ENCODE results near the gene SLC16A12.
"Not testable (repeated sequence)": the region's sequence is repeated elsewhere in the genome, so short reads cannot be mapped to it uniquely, and the experiment has no call there.

Gene SLC16A12

DNA sequence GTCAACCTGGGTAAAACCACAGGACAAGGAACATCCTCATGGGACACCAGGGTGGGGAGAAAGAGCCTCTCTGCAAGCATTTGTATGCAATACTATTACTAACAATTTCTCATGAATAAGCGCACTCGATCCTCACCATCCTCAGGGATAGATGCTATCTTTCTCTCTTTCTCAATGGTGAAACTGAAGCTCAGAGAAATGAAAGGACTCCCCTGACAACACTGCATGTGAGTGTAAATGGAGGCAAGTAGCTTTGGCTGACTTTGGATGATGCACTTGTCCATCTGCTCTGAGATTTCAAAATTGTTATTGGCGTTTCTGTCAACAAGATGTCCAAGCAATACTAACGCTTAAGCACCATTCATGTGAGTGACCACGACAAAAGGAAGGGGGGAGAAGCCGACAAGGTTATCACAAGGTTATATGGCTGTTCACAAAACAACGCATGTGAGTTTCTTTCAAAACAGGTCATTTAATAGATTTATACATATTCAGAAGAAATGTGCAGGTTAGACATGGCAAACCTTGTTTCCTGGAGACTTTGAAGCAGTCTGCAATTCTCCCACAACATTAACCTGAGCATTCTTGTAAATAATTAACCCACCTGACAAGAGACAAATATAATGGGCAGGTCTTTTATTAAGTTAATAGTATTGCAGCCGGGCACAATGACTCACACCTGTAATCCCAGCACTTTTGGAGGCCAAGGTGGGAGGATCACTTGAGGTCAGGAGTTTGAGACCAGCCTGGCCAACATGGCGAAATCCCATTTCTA, 67.0 kb downstream of the SLC16A12 start:
- DNase-seq: no peak

DNA sequence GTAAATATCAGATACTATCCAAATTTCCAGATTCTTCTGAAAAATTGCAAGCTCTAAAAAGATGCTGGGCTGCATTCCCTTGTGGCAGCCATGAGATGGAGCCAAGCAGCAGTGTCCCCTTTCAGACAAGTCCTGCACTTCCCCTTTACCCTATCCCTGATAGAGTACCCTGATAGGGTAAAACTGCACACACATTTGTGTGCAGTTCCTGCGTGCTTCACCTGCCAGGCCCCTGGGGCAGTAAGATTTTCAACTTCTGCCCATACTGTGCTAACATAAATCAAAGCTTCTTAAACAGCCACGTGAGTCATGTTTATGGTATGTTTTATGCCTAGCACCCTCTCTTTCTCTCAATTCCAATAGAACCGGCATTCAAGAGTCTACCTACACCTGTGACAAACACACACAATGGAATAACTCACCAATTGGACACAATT, 68.8 kb downstream of the SLC16A12 start:
- DNase-seq: peak; percentile 3

DNA sequence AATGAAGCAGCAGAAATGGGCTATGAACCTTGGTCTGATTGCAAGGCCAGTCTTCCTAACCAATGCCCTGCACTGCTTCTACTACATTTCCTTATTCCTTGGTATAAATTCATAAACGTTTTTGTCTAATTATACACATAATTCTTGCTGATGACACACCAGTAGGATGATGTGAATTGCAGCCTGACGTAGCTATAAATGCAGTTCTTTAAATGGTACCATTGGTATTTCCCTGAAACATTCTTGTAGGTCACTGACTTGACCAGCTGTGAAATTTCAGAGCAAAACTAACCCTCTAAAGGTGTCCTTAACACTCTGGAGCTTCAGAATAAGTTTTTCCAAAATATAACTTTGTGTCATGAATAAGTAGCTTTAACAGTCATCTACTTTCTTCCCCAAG, 70.2 kb downstream of the SLC16A12 start:
- DNase-seq: no peak

DNA sequence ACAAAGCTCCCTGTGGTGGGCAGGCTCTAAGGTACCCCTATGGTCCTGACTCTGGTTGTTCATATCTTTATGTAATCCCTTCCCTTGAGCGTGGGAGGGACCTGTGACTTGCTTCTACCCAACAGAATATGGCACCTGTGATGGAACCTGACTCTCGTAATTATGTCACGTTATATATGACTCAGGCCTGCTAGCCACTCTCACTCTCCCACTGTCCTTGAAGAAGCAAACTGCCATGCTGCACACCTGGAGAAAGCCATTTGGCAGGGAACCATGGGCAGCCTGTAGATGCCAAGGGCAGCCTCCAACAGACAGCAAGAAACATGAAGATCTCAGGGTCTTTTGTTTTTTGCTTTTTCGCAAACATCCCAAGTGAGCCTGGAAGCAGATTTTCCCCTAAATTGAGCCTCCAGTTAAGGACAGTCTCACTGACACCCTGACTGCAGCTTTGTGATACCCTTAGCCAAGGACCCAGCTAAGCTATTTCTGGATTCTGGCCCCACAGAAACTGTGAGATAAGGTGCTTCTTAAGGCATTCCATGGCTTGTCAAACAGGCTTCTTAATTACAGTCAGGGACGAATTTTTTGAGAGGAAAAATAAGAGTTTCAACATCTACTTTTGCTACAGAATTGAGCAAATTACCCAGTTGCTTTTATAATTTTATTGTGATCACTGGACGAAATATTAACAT, 71.4 kb downstream of the SLC16A12 start:
- no peak for DNase-seq

DNA sequence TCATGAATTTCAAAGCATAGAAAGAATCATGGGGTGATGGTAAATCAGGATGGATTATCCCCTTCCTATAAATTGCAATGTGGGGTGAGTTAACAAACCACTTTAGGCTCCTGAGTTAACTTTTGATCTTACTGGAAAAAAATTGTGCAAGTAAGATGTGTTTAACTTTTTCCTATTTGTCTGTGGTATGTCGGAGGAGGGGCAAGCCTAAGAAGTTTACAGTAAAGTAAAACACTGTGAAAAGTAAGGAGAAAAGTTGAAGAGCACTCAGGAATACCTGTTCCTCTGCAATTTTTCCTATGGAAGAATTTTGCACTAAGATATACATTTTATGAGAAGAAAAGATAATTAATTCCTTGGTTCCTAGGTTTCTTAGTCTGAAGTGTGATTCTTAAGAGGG, 76.6 kb downstream of the SLC16A12 start:
- DNase-seq: no peak

DNA sequence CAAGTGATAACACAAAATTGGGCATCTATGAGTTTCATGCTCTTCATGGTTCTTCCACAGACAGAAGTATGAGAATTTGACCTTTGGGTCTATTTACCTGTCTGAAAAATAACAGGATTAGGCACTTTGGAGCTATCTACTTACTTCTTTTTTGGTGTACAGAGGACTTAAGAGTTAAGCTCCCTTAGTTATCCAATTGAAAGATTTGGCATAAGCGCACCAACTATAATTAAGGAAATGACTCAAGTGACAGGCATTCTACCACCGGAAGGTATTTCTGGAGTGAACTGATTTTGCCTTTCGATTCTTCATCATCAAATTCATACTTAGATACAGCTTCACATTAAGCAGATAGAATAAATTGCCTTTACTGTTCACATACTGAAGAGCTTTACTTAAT, 77.1 kb downstream of the SLC16A12 start:
- no peak for DNase-seq

DNA sequence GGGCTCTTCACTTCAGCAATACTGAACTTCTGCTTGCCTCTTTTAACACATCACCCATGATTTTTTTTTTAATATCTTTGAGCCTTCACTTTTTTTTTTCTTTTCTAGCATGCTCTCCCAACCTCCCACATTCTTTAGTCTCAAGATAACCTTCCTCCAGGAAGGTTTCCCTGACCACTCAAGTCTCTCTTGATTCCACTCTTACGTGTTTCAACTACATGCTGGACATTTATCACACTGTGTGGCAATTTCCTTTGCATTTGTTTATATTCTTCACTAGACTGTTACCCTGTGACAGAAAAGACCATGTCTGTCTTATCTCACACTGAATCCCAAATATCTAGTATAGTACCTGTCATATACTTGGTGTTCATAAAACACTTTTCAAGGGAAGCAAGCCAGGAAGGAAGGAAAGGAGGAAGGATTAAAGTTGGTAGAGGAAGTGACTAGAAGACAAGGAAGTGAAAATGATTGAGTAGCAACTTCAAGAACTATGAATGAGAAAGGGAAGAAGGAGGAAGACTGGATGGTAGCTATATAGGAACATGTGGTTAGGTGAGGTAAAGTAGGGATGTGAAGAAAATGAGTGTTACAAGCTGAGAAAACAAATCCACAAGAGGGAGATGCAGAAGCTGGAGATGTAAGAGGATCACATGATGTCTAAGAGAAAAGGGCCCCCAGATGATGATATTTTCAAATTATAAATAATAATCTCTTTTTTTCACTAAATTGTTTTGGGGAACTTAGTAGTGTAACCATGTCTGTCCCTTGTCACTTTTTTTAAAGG, 80.6 kb downstream of the SLC16A12 start:
- no peak for DNase-seq

DNA sequence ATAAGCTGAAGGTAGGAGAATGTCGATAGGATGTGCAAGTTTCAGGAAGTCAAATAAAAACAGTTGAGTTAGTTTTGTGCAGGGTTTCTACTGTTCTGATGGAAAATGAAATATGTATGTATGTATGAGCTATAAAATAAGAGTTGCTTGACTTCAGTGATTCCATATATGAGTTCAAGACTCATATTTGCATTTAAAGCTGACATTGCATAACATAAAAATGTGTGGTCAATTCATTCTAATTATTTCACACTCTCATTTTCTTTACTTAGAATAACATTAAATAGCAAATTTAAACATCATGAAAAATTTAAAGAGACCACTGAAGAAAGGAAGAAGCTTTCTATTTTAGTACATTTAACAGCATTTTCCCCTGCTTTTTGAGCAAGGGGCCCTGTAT, 83.2 kb downstream of the SLC16A12 start:
- DNase-seq: no peak

DNA sequence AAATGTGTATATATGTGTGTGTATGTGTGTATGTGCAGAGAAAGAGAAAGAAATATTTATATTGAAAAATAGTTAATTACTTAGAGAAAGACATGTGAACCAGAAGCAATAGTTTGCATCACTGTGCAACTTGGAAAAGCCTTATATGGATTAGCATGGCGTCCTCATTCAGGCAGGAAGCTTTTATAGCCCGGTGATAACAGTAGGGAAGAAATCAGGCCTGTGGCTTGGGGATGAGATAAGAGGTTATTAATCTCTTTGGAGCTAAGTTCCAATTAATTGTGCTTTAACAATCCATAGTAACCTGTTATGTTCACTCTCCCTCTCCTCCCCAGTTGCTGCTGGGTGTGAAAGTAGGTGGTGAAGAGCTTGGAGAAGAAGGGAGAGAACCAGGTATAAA, 84.5 kb downstream of the SLC16A12 start:
- no peak for DNase-seq

DNA sequence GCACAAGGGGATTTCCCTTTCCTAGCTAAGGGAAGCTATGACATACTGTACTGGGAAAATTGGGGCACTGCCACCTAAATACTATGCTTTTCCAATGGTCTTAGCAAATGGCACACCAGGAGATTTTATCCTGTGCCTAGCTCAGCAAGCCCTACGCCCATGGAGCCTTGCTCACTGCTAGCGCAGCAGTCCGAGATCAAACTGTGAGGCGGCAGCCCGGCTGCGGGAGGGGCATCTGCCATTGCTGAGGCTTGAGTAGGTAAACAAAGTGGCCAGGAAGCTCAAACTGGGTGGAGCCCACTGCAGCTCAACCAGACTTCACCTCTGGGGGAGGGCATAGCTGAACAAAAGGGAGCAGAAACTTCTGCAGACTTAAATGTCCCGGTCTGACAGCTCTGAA, 90.6 kb downstream of the SLC16A12 start:
- DNase-seq: not testable (repeated sequence)

DNA sequence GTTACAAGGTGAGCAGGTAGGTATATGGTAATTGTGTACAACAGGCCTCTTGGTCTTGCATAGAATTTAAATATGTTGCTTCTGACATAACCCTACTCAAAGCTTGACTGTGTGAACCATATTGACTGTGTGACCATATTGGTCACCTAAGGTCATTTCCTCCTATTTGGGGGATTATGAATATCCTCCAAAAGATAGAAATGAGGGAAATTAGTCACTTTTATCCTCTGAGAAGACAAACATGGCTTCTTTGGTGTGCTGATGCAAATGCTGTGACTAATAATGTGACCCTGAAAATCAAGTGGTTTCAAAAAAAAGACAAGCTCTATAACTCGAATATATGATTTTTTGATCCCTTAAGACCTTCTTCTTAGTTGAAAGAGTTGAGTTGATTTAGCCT, 93.1 kb downstream of the SLC16A12 start:
- DNase-seq: no peak

DNA sequence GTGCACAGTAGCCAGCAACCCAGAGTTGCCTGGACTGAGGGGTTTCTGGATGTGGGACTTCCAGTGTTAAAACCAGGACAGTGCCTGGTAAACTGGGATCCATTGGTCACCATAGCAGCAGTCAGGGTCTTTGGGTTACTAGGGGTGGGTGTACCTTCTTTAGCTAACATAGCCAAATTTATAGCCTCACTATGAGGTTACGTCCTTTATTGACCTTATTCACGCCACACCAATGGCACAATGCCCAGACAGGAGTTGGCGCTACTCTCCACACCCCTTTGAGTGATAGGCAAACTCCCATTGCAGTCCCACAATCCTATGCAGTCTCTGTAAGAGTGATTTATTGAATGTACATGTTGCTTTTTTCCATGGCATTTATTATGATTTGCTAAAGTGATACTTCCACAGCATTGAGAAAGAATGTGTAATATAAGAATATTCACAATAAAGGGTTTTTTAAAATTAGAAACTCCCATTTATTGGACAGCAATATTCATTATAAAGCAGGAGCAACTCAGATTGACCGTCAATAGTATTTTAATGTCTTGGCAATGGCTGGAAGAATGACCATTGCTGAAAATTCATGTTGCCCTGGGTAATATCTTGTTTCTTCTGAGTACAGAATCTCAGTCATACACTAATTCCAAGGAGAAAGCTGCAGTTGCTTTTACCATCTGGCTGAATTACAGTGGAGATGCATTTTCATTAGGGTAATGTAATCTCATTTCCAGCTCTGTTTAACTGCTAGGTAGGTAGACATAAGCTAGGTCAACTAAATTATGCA, 95.0 kb downstream of the SLC16A12 start:
- DNase-seq: no peak

DNA sequence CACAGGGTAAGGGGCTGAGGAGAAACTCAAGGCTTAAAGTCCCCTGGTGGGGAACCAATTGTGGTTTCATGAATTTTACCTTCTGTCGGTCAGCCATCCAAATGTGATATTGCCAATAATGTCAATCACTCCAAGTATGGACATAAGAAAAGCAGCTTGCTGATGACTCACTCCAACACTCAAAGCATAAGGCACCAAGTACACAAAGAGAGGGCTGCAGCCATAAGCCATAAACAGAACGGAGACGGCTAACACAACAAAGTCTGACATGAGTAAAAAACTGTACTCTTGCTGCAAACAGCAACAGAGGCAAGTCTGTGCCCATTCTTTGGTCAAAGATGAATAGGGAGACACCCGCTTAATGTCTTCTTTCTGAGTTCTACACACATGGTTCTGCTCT, 96.9 kb downstream of the SLC16A12 start:
- DNase-seq: no peak

DNA sequence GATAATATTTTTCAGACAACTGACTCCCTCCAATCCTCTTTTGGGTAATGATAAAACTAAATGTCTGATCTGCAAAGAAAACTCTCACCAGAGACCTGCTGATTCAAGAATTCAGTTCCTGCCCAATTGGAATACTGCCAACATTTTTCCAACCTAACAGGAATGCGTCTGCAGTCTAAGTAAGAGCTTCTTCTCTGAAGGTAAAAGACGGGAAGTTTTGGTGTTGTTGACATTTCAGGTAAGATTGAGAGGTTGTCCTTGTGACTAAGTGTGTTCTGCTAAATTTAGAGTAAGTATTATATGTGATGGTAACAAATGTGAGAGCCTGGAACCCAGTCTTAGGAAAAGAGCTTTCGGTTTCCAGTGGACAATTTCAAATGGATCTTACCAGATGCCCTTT, 103.4 kb downstream of the SLC16A12 start:
- no peak for DNase-seq

DNA sequence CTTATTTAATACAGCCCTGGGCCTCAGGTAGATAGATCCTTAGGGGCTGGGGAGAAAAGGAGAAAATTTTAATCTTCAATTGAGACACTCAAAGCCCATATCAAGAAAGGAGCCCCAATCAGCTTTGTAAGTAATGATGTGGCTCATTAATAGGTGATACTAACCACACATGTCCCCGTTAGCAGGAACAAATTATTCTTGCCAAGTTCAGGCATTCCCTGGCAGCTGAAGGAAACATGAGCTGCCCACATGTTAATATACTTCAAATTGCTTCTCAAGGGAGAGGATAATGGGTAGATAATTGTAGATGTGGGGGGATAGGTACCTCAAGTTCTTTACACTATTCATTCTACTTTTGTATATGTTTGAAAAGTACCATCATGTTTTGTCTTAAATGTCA, 106.5 kb downstream of the SLC16A12 start:
- DNase-seq: no peak

DNA sequence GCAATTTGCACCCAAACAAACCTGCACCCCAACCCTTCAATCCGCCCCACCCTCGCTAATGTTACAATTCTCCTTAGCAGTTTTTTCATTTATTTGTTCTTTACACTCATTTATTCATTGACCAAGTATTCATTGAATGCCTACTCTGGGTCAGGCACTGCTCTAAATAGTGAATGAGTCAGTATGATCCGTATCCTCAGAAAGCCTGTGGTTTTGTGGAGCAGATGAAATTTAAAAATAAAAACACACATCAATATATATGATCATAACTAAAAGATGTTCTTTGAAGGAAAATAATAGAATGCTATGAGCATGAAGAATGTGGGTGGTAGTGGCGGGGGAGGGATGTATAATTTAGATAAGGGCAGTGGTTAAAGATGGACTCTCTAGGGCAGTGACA, 107.8 kb downstream of the SLC16A12 start:
- no peak for DNase-seq

DNA sequence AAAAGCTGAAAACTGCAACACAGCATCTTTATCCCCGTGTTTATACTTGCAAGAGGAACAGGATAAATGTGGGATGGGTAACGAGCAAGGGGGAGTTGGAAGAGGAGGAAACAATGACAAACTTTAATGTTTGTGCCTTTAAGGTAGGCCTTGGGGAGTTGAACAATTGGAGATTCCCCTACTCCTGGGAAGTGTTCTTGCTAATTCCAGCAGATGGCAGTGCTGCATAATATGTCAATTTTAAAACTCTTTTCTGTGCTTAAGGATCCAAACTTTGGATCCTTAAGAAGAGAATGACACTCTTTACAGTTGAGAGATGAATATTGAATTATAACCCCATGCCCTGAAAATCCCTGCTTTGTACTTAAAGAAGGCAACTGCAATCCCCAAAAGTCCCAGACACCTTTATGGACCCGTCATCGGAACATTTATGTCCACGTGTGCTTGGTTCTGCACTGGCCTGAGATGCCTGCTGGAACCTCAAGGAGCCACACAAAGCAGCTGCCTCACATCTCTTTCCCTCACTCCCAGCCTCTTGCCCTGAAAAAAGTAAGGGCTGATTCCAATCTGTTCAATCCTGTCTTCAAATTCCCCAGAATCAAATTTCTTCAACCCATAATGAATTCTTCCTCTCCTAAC, 109.0 kb downstream of the SLC16A12 start:
- DNase-seq: peak; percentile 26

DNA sequence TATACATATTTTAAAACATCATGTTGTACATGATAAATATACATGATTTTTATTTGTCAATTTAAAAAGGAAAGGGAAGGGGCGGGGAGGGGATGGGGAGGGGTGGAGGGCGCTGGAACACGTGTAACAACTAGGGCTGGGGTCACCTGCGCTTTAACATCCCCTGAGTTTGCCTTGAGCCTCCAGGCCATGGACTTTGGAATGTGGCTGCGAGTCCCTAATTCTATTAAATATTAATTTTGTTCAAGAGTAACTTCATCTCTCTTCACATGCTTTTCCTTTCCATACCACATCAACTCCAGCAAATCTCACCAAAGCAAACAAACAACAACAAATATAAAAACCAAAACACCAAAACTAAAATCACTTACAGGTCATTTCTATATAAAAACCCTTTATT, 110.4 kb downstream of the SLC16A12 start:
- no peak for DNase-seq

DNA sequence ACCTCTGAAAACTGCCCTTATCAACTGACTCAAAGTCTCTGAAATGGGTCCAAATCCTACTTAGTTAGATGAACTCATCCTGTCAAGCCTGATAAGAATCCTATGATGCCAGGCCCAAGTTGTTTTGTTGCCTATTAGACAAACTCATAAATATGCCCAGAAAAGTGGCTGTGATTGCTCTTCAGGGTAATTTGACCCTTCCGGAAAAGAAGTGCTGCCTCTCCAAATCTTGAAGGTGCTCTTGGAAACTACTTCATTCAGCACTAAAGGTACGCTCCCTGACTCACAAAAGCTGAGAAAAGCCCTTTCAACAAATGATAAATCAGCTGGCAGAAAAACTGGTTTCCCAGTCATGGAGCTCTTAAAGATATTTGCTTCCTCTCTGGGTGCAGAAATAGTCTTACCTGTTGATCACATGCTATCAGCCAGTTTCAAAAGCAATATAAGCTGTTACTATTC, 114.3 kb downstream of the SLC16A12 start:
- no peak for DNase-seq

DNA sequence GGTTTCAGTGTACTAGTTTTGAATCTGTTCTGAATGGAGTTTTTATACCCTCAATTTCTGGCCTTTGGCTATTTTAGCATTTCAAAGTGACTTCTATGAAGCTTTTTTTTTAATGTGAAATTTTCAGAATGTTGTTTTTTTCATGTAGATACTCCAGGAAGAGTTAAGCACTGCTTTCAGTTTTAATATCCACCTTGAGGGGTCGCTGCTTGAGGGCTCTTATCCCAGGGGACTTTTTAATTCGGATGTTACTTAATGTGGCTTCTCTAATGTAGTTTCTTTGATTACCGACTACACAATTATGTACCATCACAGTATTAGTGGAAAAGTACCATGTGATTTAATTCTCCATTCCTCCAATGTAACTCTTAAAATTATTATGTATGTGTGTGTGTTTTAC, 115.8 kb downstream of the SLC16A12 start:
- DNase-seq: no peak

DNA sequence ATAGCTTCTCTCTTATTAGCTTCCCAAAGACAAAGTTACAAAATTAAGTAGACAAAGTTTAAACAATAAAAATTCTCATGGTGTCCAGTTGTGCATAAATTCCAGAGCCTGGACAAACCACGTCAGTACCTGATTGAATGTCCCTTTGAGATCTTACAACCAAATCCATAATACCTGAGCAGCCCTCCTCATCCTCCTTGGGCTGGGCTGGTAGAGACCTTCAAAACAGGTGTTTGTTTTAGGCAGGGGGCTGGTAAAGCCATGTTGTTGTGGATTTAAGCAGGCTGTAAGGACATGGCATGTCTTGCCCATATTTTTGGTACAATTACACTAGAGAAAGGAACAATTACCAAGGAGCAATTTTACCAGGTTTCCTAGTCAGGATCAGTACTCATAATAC, 118.9 kb downstream of the SLC16A12 start:
- no peak for DNase-seq
